OCI-LY7 (cell line): ENCODE measurements around the gene ZNF358. TPM values are rescaled to one million over a fixed set of nuclear protein-coding genes. Genes with fewer than 3 reads are reported as not detected.
A peak's percentile ranks its signal among the peaks of the same experiment; 100 is the strongest.

Source experiments
- BruUV-seq: library from RNA; stranded (reverse); fragments of 400-500 nt; replicated peaks from 2 replicates; lab custom pipeline; 2021; lab: Mats Ljungman, UMichigan
- CTCF ChIA-PET: fragments of 300-600 bp; sonication (Branson Sonifier 250); formaldehyde crosslinking; loops from one replicate; lab custom pipeline; 2022; ENCODE audit warnings: antibody characterized with exemption; ENCODE audit not compliant: unreplicated experiment; lab: Charles Lee
- POLR2A ChIA-PET: fragments of 300-600 bp; sonication (Branson Sonifier 250); formaldehyde crosslinking; loops from one replicate; lab custom pipeline; 2022; ENCODE audit warnings: antibody characterized with exemption; lab: Charles Lee
- DNase-seq: peaks from one replicate; pipeline ENCODE4 v3.0.0-alpha.2; 2015; ENCODE audit warnings: low spot score
- H2AFZ ChIP-seq: fragments of 200-600 bp; sonication (generic), shearing (Covaris generic); 2 replicates; pipeline ENCODE4 v1.6.1; 2014; ENCODE audit warnings: mild to moderate bottlenecking, antibody characterized with exemption, low read length, moderate library complexity
- H3K27ac ChIP-seq: fragments of 200-600 bp; sonication (generic); 2 replicates; pipeline ENCODE4 v1.5.1; 2014; ENCODE audit warnings: mixed run types, low read depth, mild to moderate bottlenecking, moderate library complexity, low read length, inconsistent platforms; ENCODE audit not compliant: poor library complexity, severe bottlenecking
- H3K36me3 ChIP-seq: fragments of 200-600 bp; sonication (generic); 2 replicates; pipeline ENCODE4 v1.6.1; 2014; ENCODE audit warnings: mild to moderate bottlenecking, antibody characterized with exemption, low read length, moderate library complexity, mixed read lengths; ENCODE audit not compliant: insufficient read depth
- H3K4me1 ChIP-seq: fragments of 200-600 bp; sonication (generic); 2 replicates; pipeline ENCODE4 v1.5.1; 2014; ENCODE audit warnings: mild to moderate bottlenecking, low read length; ENCODE audit not compliant: insufficient read depth, poor library complexity, severe bottlenecking
- H3K4me2 ChIP-seq: fragments of 200-600 bp; sonication (generic); 2 replicates; pipeline ENCODE4 v1.6.1; 2014; ENCODE audit warnings: mild to moderate bottlenecking, low read length
- H3K4me3 ChIP-seq: fragments of 200-600 bp; sonication (generic); 2 replicates; pipeline ENCODE4 v1.5.1; 2014; ENCODE audit warnings: mild to moderate bottlenecking, low read depth, low read length; ENCODE audit not compliant: poor library complexity, severe bottlenecking
- H3K79me2 ChIP-seq: fragments of 200-600 bp; sonication (generic); 2 replicates; pipeline ENCODE4 v1.6.1; 2016; ENCODE audit warnings: low read depth, mild to moderate bottlenecking, low read length, moderate library complexity, mixed read lengths; ENCODE audit not compliant: insufficient read depth
- H3K9me2 ChIP-seq: fragments of 200-600 bp; sonication (generic); 2 replicates; pipeline ENCODE4 v1.6.1; 2016; ENCODE audit warnings: mild to moderate bottlenecking, low read length, mixed read lengths; ENCODE audit not compliant: insufficient read depth
- H3K9me3 ChIP-seq: fragments of 200-600 bp; sonication (generic); 2 replicates; pipeline ENCODE4 v1.6.1; 2014; ENCODE audit warnings: mild to moderate bottlenecking, mixed run types, low read length, mixed read lengths
- H4K20me1 ChIP-seq: fragments of 200-600 bp; sonication (generic); 2 replicates; pipeline ENCODE4 v1.6.1; 2014; ENCODE audit warnings: mild to moderate bottlenecking, antibody characterized with exemption, low read length, moderate library complexity, mixed read lengths; ENCODE audit not compliant: insufficient read depth
- CTCF ChIP-seq: fragments of 200-600 bp; sonication (generic); conservative IDR thresholded peaks from 2 replicates; pipeline ENCODE4 v1.5.1; 2014; ENCODE audit warnings: mild to moderate bottlenecking, antibody characterized with exemption, low read length, moderate library complexity, mixed read lengths
- EZH2phosphoT487 ChIP-seq: fragments of 200-600 bp; sonication (generic); IDR thresholded peaks from 2 replicates; pipeline ENCODE4 v1.6.1; 2018; ENCODE audit warnings: low read depth, borderline replicate concordance, mild to moderate bottlenecking, mixed run types, antibody characterized with exemption, low read length, moderate library complexity, mixed read lengths
- intact Hi-C: fragments of 100-400 bp; cut with micrococcal nuclease; formaldehyde crosslinking; loops from one replicate; pipeline ENCODE4 v1.10.0; 2022; ENCODE audit not compliant: unreplicated experiment
- total RNA-seq, 2 experiments: library from RNA; depleted of rRNA in 1 of 2; stranded (reverse); fragments of >200 nt in 1 of 2; shearing (Covaris generic) in 1 of 2; gene quantifications; 2 replicates each; pipeline ENCODE4 v1.2.3, GENCODE V29; 2014 to 2022

Gene ZNF358
- total RNA-seq, 2 experiments from 2014 or later = not detected

DNA sequence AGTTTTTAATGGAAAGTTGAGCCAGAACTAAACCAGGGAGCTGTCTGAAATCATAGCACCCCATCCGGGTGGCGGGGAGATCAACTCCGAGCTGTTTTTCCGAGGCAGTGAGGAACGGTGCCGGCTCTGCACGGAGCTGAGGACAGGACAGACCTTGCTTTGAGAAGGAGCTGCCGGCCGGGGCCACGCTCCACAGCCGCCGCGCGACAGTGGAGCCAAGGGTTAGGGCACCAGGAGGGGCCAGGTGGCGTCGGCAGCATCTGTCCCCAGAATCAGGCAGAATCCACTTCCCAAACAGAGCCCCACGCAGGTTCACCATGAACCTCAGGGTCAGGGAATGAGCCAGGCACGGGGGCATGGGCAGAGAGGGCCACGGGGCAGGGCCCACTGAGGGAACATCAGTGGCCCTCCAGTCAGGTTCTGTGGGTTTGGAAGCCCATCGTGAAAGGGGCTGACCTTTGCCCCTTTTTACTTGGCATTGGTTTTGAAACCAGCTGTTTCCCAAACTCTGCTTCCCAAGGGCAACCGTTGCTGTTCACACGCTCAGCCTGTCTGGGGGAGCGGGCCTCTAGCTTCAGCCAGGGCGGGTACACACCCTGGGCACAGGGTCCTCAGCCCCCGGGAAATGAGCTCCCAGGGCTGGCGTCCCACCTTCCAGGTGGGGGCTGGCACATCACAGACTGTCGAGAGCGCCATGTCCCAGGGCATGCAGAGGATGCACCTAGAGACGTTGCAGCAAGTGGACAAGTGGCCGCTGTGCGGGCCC is 45.2 kb upstream of the ZNF358 start:
- Histone ChIP-seq H3K4me3 (no peak overlapping the region), H4K20me1 (no peaks in the 10 kb centered on the region), H2AFZ (no peak overlapping the region), H3K27ac (no peak overlapping the region), H3K4me1 (peaks cover 7% of the 10 kb centered on the region), H3K9me3 (no peaks in the 10 kb centered on the region), H3K79me2 (no peaks in the 10 kb centered on the region), H3K9me2 (no peaks in the 10 kb centered on the region), H3K4me2 (no peak overlapping the region), H3K36me3 (peaks cover 83% of the 10 kb centered on the region)
- ChIA-PET POLR2A (interaction anchor here (0.6 kb wide), 1 partner anchor 341 kb away, joined by 4 read pairs; no protein-coding TSS in a partner anchor), CTCF (no interaction called here)
- intact Hi-C loops = loop anchor here (5.0 kb wide), 1 partner anchor 123 kb away; the partner anchor contains the start of gene ARHGEF18
- DNase-seq = no peak
- TF ChIP-seq CTCF = no peak
- no peak for TF ChIP-seq EZH2phosphoT487
- BruUV-seq = no TSS peak

- intact Hi-C loops = loop anchor here (2.0 to 5.0 kb wide), 2 partner anchors 63 to 125 kb away; partner anchors contain the start of genes ARHGEF18 and PNPLA6
- Histone ChIP-seq H3K27ac (no peak overlapping the region), H3K9me2 (no peaks in the 10 kb centered on the region), H3K4me2 (no peak overlapping the region), H2AFZ (no peak overlapping the region), H3K4me3 (no peak overlapping the region), H3K36me3 (peaks cover 72% of the 10 kb centered on the region), H4K20me1 (no peaks in the 10 kb centered on the region), H3K79me2 (no peaks in the 10 kb centered on the region), H3K9me3 (no peaks in the 10 kb centered on the region), H3K4me1 (peaks cover 7% of the 10 kb centered on the region)
- TF ChIP-seq CTCF (no peak), EZH2phosphoT487 (no peak)
- BruUV-seq = TSS peak; percentile 63
- POLR2A ChIA-PET = no interaction called here
- no peak for DNase-seq
- CTCF ChIA-PET = no interaction called here
These were observed 43.9 kb upstream of the ZNF358 start for GRCh38 chr19:7471696-7472615.
